Medulla oblongata (tissue), 1 donor: ENCODE results near the gene ARFGEF2.
"Not testable (repeated sequence)": the region's sequence is repeated elsewhere in the genome, so short reads cannot be mapped to it uniquely, and the experiment has no call there.

Source experiments
- DNase-seq: peaks from one replicate; pipeline ENCODE4 v3.0.0-alpha.2; 2015; ENCODE audit errors: extremely low spot score

The ARFGEF2 gene

DNA sequence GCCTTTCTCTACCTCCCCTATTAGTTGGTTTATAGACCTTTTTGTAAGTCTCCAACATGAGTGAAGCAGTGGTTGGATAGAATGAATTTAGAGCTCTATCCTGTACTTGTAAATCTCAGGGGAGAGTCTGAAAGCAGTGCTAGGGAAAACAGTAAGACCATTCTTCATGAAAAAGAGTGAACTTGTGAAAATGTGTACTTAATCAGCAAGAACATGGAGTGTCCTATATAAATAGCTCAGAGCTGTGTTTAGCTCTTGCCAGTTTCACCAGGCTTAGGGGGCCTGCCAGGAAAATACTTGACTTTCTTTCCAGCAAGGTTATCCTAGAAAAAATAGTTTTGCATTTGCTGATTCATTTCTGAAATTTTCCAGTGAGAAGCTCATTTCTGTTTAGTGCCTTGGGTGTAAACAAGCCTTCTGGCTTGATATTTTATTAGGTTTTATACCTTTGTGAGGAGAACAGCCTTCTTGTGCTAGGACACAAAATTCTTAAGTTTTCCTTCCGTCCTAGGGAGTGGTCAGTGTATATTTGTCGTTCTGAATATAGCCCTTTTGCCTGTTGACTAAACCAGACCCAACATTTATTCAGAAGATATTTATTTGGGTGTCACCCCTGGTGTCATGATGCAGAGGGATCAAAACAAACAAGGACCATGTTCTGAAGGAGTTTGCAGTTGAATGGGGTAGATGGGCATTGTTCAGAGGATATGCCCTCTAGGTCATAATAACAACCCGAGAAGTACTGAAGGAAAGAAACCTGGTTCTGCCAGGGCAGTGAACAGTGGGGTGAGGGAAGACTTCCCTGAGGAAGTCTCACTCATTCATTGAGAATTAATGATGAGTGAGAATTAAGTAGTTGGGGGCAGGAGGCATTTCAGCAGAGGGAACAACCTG lies 7.6 kb downstream of the ARFGEF2 start:
- DNase-seq = no peak

DNA sequence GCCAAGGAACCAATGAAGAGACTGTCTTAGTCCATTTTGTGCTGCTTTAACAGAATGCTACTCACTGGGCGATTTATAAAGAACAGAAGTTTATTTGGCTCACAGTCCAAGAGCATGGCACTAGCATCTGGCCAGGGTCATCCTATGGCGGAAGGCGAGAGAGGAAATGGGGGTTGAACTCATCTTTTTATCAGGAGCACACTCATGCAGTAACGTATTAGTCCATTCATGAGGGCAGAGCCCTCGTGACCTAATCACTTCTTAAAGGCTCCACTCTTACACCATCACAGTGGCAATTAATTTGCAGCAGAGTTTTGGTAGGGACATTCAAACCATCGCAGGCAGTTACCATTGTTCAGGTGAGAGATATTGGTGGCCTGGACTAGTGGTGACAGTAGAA lies 8.5 kb downstream of the ARFGEF2 start:
- DNase-seq = no peak

DNA sequence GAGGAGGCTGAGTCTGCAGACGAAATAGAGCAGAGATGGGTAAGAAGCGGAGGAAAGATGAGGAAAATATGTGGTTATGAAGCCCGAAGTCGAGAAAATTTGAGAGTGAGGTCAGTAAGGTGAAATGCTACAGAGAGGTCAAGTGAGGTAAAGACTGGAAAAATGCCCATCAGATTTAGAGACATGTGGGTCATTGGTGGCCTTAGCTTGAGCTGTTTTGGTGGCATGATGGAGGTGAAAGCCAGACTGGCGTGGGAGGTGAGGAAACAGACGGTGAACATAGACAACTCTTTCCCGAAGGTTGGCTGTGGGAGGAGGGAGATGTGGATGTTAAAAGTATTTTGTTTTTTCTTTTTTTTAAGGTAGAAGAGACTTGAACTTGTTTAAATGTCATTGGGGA lies 9.4 kb downstream of the ARFGEF2 start:
- DNase-seq = no peak

DNA sequence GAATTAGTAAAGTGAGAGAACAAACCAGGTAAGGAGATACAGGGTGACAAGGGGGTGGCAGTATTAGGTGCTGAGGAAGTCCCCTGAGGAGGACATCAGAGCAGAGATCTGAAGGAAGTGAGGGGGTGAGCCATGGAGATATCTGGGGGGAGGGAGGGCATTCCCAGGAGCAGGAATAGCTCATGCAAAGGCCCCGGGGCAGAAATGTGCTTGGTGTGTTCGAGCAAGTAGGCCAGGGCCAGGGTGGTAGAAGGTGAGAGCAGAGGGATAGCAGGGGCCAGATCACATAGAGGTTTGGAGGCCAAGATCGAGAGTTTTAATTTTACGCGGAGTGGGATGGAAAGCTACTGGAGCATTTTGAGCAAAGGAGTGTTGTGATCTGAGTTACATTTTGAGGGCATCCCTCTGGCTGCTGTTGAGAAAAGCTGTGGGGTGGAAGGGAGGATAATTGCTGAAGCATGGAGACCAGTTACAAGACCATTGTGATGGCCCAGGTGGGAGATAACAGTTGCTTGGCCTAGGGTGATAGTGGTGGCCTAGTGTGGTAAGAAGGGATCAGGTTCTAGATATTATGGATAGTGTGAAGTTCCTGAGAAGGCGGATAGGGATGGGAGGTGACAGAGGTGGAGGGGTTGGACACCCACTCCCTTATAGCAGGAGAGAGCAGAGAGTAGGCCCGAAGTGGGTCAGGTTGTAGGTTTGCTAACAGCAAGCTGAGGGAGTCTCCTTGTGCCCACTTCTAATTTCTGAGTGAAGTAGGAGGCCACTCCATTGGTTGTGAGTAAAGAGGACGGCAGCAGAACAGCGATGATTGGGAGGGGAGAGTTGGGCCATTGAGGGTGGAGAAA lies 10.2 kb downstream of the ARFGEF2 start:
- DNase-seq = no peak

DNA sequence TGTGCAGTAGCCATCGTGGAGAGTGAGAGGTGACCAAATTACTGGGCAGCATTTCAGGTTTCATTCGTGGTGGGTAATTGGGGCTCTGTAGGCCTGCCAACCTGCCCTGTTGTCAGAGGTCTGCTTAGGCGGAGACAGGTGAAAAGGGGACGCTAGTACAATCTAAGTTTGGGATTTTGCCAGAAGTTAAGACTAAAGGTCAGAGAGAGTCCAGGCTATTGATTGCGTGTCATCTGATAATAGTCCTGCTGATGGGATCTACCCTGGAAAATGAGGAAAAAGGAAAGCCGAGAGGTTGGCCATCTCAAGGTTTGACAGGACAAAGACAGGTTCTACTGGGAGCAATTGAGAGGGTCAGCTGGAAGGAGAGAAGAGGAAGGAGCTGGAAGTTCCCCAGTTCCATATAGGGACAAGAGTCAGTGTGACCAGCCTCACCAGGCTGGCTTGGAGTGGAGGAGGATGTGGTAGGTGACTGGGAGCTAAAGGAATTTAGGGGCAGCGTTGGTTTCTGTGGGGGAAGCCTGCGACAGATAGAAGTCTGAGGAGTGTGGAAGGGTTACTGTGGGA lies 10.9 kb downstream of the ARFGEF2 start:
- DNase-seq = no peak

DNA sequence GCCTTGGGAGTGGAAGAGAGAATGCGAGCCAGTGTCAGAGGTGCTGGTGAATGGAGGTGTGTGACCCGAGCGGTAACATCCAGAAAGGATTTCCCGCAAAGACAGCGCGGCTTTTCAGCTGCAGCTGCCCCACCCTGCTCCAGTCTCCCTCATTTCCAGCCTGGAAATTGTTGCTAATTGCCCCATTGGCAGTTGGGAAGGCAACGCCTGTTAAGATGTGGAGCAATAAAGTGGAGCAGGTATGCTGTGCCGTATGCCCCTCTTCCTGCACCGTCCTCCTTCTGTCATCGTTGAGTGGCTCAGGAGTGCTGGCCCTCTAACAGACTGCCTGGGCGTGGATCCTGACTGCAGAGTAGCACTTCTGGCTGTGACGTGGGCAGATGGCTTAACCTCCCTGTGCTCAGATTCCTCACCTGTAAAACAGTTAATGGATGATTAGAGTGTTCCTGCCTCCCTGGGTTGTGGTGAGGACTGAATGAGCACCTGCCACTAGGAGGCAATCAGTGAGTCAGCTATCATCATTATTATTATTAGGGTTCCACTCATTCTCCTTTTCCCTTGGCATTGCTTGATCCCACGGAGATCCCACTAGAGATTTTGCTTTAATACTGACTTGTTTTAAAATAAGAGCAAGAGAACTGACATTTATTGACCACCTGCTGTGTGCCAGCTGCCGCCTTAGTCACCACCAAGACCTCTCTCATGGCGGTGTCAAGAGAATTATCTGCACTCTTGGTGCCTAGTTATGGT lies 11.7 kb downstream of the ARFGEF2 start:
- no peak for DNase-seq

DNA sequence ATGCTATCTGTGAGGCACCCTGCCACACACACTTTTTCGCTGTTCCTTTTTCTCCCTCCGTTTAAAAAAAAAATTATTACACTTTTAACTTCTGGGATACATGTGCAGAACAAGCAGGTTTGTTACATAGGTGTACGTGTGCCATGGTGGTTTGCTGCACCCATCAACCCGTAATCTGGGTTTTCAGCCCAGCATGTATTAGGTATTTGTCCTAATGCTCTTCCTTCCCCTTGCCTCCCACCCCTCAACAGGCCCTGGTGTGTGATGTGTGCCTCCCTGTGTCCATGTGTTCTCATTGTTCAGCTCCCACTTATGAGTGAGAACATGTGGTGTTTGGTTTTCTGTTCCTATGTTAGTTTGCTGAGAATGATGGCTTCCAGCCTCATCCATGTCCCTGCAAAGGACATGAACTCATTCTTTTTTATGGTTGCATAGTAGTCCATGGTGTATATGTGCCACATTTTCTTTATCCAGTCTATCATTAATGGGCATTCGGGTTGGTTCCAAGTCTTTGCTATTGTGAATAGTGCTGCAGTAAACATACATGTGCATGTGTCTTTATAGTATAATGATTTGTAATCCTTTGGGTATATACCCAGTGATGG lies 12.9 kb downstream of the ARFGEF2 start:
- not testable (repeated sequence) for DNase-seq

DNA sequence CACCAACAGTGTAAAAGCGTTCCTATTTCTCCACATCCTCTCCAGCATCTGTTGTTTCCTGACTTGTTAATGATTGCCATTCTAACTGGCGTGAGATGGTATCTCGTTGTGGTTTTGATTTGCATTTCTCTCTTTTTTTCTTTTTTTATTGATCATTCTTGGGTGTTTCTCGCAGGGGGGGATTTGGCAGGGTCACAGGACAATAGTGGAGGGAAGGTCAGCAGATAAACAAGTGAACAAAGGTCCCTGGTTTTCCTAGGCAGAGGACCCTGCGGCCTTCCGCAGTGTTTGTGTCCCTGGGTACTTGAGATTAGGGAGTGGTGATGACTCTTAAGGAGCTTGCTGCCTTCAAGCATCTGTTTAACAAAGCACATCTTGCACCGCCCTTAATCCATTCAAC lies 13.5 kb downstream of the ARFGEF2 start:
- not testable (repeated sequence) for DNase-seq

DNA sequence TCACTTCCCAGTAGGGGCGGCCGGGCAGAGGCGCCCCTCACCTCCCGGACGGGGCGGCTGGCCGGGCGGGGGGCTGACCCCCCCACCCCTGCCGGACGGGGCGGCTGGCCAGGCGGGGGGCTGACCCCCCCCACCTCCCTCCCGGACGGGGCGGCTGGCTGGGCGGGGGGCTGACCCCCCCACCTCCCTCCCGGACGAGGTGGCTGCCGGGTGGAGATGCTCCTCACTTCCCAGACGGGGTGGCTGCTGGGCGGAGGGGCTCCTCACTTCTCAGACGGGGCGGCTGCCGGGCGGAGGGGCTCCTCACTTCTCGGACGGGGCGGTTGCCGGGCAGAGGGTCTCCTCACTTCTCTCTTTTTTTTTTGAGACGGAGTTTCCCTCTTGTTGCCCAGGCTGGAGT lies 14.7 kb downstream of the ARFGEF2 start:
- DNase-seq = not testable (repeated sequence)

DNA sequence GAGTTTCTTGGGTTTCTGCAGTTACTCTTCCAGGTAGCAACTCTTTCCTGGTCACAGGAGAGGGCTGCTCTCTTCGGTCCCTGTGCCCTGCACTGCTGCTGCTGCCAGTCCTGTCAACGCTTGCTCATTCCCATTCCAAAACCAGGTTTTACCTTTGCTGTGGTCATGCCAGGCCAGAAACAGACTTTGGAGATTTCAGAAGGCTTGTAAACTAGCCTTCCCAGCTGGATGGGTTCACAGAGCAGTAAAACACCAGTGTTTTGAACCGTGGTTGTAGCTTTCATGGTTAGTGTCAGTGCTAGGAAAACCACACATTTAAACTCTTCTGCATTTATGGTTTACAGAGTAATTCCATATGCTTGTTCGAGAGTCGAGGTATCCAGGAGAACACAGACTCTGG lies 16.2 kb downstream of the ARFGEF2 start:
- no peak for DNase-seq

DNA sequence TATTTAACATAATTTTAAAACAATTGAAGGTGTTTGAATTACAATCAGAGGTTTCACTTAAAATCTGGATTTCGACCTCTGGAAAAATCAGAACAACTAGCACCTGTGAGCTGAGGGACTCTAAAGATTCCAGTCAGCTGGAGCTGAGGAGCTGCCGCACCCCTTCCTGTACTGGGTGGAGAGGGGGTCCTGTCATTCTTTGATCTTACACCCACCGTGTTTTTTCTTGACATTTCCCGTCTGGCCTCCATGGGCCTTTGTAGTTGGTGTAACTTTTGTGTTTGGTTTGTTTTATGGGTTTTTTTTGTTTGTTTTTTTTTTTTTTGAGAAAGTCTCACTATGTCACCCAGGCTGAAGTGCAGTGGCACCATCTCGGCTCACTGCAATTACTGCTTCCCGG lies 17.2 kb downstream of the ARFGEF2 start:
- DNase-seq = no peak

DNA sequence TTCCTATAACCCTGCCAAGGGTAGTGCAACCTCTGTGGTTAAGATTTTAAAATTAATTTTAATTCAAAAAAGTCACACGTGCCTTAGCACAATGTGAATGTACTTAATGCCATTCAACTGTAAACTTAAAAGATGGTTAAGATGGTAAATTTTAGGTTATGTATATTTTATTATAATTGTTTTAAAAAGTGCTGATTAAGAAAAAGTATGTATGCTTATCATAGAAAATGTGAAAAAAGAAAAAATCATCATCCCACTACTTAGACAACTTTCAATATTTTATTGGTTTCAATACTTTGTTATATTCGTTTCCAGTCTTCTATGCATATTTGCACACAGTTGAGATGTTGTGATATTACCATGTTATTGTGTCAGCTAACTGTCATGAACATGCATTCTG lies 18.7 kb downstream of the ARFGEF2 start:
- no peak for DNase-seq

DNA sequence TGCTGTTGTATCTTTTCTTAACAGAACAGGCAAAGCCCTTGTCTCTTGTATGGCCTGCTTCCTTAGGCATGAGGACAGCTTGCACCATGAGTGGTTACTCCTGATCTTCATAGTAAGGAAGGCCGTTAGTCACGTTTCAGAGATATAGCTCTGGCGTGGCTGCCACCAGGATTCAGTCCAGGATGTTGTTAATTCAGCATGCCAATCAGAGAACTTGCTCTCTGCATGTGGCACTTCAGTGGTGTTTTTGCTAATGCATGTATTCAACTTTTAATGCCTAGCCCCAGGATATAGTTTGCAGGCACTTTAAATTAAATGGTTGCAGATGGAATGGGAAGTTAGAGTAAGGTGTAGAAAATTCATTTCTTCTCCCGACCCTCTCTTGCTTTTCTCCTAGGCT lies 20.0 kb downstream of the ARFGEF2 start:
- no peak for DNase-seq

DNA sequence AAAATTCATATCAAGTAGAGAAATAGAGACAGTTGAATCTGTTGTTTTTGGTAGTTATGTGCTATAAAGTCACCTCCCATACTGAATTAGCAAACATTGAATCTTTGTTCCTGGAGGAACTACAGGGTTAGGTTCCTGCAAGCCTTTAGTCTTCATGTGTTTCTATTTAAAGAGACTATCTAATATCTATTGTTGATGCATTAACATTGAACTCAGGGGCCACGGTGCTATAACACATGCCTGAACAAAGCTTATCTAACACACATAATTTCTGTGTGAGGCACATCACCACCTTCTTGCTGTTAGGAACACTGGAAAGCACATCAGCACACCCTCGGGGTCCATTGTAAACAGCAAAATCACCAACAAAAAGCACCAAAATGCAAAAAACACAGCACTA lies 21.2 kb downstream of the ARFGEF2 start:
- DNase-seq = no peak

DNA sequence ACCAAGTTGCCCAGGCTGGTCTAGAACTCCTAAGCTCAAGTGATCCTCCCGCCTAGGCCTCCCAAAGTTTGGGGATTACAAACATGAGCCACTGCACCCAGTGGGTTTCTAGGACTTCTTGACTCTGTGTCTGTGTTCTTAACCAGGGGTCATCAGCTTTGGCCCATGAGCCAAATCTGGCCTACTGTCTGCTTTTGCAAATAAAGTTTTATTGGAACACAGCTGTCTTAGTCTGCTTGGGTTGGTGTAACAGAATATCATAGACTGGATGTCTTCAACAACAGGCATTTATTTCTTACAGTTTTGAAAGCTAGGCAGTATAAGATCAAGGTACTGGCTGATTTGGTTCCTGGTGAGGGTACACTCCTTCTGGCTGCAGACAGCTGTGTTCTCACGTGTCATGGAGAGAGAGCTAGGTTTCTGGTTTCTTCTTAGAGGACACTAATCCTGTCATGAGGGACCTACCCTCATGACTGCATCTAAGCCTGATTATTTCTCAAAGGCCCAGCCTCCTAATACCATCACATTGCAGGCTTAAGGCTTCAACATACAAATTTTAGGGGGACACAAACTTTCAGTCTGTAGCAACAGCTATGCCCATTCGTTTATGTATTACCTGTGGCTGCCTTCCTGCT lies 23.3 kb downstream of the ARFGEF2 start:
- DNase-seq = no peak

DNA sequence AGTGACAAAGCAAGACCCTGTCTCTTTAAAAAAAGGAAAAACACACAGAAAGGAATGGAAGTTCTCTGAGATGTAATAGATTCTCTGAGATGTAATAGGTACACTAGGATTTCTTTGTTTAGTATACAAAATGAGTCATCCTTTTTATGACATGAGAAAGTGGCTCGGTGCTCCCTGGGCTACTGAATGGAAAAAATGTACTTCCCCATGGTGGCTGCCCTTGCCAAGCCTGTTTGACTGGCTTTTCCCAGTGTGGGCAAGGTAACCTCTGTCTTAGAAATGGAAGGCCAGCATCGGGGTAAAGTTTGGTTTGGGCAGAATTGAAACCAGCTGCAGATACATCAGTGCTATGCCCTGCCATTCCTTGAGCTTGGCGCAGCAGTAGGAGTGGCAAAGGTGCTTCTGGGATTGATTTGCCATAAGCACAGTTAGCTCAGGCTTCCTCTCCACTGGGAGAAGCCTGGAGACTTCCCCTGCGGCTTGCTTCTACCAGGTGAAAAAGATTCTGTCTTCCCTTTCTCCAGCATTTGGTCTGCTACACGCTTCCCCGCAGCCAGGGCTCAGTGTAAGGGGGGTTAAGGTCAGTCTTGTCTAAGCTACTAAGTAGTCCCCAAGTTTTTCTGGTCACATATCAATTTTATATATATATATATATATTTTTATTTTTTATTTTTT lies 24.5 kb downstream of the ARFGEF2 start:
- DNase-seq = no peak

DNA sequence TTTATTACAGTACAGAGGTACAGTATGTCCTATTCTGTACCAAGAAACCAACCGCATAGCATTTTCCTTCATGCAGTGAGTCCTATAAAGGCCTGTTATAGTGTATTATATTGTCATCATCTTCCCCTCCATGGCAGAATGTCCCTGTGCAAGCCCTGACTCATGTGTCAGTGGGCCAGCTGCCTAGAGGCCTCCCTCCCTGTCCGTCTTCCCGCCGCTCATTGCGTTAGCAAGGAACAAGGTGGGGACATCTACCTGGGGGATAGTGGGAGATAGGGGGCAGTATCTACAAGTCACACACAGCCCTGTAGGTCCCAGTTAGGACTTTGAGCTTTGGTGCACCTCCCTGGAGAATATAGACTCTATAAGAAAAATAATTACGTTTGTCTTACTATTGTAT lies 27.1 kb downstream of the ARFGEF2 start:
- no peak for DNase-seq

DNA sequence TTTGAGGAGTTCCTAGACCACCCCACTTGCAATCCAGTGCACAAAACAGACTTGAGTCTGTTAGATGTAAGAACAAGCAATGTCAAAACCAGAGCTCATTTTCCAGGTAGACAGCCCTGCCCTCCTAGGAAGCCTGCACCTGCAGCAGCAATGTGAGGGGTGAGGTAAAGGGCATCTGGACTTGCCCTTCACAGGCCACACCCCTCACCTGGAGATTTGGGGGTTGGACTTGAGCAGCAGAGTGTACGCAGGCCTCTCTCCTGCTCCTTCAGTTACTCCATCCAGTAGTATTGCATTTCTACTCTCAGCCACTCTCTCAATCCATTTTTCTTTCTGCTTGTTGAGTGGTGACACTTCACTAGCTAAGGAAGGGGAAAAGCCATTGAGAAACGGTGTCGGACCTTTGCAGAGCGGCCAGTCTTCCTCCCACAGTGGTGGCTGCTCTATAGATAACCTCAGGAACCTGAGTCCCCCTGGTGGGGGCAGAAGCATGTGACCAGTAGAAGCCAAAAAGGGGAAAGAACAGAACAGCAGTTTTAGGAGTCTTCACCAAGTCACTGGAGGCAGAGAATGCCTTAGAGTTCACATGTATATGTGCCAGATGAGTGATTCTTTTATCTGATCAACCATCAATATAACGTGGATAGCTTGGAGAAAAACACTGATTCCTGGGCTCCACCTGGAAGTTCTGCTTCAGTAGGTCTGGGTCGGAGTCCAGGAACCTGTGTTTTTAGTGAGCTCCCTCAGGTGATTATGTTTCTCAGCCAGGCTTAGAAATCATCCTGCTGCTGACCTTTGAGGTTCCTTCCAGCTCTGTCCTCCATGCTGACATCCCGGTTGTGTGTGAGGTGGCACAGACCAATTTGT lies 28.0 kb downstream of the ARFGEF2 start:
- DNase-seq = no peak

DNA sequence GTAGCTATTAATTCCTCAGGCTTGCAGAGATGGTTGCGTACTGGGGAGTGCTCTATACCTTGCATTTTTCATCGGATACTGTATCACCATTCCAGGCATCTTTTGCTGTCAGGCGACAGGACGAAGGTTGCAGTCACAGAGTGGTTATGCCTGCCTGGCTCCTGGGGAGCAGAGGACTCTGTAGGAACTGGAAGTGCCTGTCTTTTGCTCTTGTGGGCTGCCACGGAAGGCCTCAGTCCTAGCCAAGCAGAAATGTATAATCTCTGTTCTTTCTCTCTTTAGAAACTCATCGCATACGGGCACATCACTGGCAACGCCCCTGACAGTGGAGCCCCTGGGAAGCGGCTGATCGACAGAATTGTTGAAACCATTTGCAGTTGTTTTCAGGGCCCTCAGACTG lies 29.5 kb downstream of the ARFGEF2 start:
- no peak for DNase-seq
